ENCODE results near the gene EIF3M. TPM values are rescaled to one million over a fixed set of nuclear protein-coding genes. Genes with fewer than 3 reads are reported as not detected.

The EIF3M gene
- total and polyA plus RNA-seq, 4 donors: 115 to 223 (median 142) TPM

- H3K9me3 ChIP-seq (ENCODE audit: control insufficient read depth in 4 of 4, low read length in 3 of 4): no peaks in the 10 kb centered on the region
- H3K4me1 ChIP-seq (ENCODE audit: control insufficient read depth in 4 of 4, insufficient read depth in 4 of 4, low read length in 3 of 4): no peaks in the 10 kb centered on the region
- DNase-seq (ENCODE audit: low spot score): no peak
- no peak overlapping the region for H3K27ac ChIP-seq (ENCODE audit: low read depth in 1 of 2, low read length in 2 of 2)
- no peak overlapping the region for H3K9ac ChIP-seq (ENCODE audit: low read depth in 1 of 2, low read length in 2 of 2)
- H3K4me3 ChIP-seq (ENCODE audit: low read depth in 1 of 3, low read length in 3 of 3): no peak overlapping the region
- no peak for TF ChIP-seq YY1 (IDR thresholded peaks at IDR 0.05)
- TF ChIP-seq, protein P1, sequence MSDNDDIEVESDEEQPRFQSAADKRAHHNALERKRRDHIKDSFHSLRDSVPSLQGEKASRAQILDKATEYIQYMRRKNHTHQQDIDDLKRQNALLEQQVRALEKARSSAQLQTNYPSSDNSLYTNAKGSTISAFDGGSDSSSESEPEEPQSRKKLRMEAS (IDR thresholded peaks at IDR 0.05): no peak
- H3K36me3 ChIP-seq (ENCODE audit: control insufficient read depth in 4 of 4, insufficient read depth in 3 of 4, low read depth in 1 of 4, low read length in 3 of 4): no peaks in the 10 kb centered on the region
- H3K27me3 ChIP-seq (ENCODE audit: control insufficient read depth in 4 of 4, insufficient read depth in 4 of 4, low read length in 3 of 4): peaks cover 0 to 4% (median 0%) of the 10 kb centered on the region in 4 donors
- 86% methylated on average over 1 of the region's 1 CpG for WGBS
These were observed 16.5 kb upstream of the EIF3M start for GRCh38 chr11:32567154-32567553.

DNA sequence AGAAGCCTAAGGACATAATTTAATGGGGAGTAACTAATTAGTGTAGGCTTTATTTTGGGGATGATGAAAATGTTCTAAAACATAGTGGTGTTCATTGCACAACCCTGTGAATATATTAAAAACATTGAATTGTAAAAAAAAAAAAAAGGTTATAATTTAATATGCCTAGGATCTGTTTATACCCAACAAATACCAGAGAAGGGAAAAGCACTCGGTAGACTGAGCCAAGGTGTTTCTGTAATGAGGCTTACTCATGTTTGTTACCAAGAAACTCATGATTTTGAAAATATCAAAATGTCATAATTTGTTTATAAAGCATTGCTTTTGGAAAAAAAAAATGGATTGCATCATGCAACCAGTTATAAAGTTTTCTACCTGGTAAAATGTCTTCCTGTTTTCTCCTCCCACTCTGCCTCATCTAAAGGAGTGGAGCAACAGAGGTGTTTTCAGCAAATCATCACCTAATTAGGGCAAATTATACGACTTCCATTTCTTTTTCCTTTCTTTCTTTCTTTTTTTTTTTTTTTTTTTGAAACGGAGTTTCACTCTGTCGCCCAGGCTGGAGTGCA, 14.2 kb upstream of the EIF3M start:
- 78% methylated on average over 4 of the region's 4 CpGs for WGBS
- Histone ChIP-seq H3K36me3 (ENCODE audit: control insufficient read depth in 4 of 4, insufficient read depth in 3 of 4, low read depth in 1 of 4, low read length in 3 of 4) (no peaks in the 10 kb centered on the region), H3K9me3 (ENCODE audit: control insufficient read depth in 4 of 4, low read length in 3 of 4) (no peaks in the 10 kb centered on the region), H3K27ac (ENCODE audit: low read depth in 1 of 2, low read length in 2 of 2) (no peak overlapping the region), H3K4me3 (ENCODE audit: low read depth in 1 of 3, low read length in 3 of 3) (no peak overlapping the region), H3K9ac (ENCODE audit: low read depth in 1 of 2, low read length in 2 of 2) (no peak overlapping the region), H3K4me1 (ENCODE audit: control insufficient read depth in 4 of 4, insufficient read depth in 4 of 4, low read length in 3 of 4) (no peaks in the 10 kb centered on the region), H3K27me3 (ENCODE audit: control insufficient read depth in 4 of 4, insufficient read depth in 4 of 4, low read length in 3 of 4) (no peaks in the 10 kb centered on the region)
- TF ChIP-seq, protein P2, sequence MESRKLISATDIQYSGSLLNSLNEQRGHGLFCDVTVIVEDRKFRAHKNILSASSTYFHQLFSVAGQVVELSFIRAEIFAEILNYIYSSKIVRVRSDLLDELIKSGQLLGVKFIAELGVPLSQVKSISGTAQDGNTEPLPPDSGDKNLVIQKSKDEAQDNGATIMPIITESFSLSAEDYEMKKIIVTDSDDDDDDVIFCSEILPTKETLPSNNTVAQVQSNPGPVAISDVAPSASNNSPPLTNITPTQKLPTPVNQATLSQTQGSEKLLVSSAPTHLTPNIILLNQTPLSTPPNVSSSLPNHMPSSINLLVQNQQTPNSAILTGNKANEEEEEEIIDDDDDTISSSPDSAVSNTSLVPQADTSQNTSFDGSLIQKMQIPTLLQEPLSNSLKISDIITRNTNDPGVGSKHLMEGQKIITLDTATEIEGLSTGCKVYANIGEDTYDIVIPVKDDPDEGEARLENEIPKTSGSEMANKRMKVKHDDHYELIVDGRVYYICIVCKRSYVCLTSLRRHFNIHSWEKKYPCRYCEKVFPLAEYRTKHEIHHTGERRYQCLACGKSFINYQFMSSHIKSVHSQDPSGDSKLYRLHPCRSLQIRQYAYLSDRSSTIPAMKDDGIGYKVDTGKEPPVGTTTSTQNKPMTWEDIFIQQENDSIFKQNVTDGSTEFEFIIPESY (IDR thresholded peaks at IDR 0.05): no peak
- TF ChIP-seq, protein P3, sequence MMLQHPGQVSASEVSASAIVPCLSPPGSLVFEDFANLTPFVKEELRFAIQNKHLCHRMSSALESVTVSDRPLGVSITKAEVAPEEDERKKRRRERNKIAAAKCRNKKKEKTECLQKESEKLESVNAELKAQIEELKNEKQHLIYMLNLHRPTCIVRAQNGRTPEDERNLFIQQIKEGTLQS (IDR thresholded peaks at IDR 0.05): no peak
- TF ChIP-seq, protein P1 (IDR thresholded peaks at IDR 0.05): no peak
- TF ChIP-seq REST (IDR thresholded peaks at IDR 0.05) (no peak), EGR1 (IDR thresholded peaks at IDR 0.05; ENCODE audit: low read depth in 2 of 2) (no peak), HNF4A (conservative IDR thresholded peaks at IDR 0.05) (no peak), GABPA (IDR thresholded peaks at IDR 0.05 in 1 of 2, conservative IDR thresholded peaks at IDR 0.05 in 1 of 2) (no peak)
- no peak for DNase-seq (ENCODE audit: low spot score)

DNA sequence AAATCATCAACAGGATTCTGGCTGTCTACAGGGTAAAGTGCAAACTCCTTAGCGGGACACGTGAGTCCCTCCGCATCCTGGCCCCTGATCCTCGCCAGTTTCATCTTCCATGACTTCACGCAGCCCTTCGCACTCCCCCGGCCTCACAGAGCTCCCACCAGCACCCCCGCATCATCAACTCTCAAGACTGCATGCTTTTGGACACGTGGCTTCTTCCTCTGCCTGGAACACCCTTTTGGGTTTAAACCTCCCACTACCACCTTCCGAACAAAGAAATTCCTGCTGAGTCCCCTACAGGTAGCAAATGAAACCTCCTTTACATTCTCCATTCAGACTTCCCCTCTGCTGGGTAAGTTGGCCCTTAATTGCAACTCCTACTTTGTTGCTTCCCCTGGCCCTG, 12.6 kb upstream of the EIF3M start:
- Histone ChIP-seq H3K4me3 (ENCODE audit: low read depth in 1 of 3, low read length in 3 of 3) (no peak overlapping the region), H3K27ac (ENCODE audit: low read depth in 1 of 2, low read length in 2 of 2) (no peak overlapping the region), H3K27me3 (ENCODE audit: control insufficient read depth in 4 of 4, insufficient read depth in 4 of 4, low read length in 3 of 4) (no peaks in the 10 kb centered on the region), H3K4me1 (ENCODE audit: control insufficient read depth in 4 of 4, insufficient read depth in 4 of 4, low read length in 3 of 4) (no peaks in the 10 kb centered on the region), H3K9me3 (ENCODE audit: control insufficient read depth in 4 of 4, low read length in 3 of 4) (no peaks in the 10 kb centered on the region), H3K36me3 (ENCODE audit: control insufficient read depth in 4 of 4, insufficient read depth in 3 of 4, low read depth in 1 of 4, low read length in 3 of 4) (no peaks in the 10 kb centered on the region), H3K9ac (ENCODE audit: low read depth in 1 of 2, low read length in 2 of 2) (no peak overlapping the region)
- WGBS: 58% methylated on average over 10 of the region's 10 CpGs
- DNase-seq (ENCODE audit: low spot score): no peak
- no peak for TF ChIP-seq RAD21 (IDR thresholded peaks at IDR 0.05)
- TF ChIP-seq, protein P2 (IDR thresholded peaks at IDR 0.05): no peak
- TF ChIP-seq, protein P1 (IDR thresholded peaks at IDR 0.05): no peak
- no peak for TF ChIP-seq REST (IDR thresholded peaks at IDR 0.05)
- no peak for TF ChIP-seq FOXA1 (IDR thresholded peaks at IDR 0.05)
- no peak for TF ChIP-seq TAF1 (conservative IDR thresholded peaks at IDR 0.05)
- no peak for TF ChIP-seq YY1 (IDR thresholded peaks at IDR 0.05)
- no peak for TF ChIP-seq JUND (IDR thresholded peaks at IDR 0.05)
- TF ChIP-seq SP1 (IDR thresholded peaks at IDR 0.05): no peak
- no peak for TF ChIP-seq GABPA (IDR thresholded peaks at IDR 0.05 in 1 of 2, conservative IDR thresholded peaks at IDR 0.05 in 1 of 2)
- no peak for TF ChIP-seq FOXA2 (IDR thresholded peaks at IDR 0.05)

All from liver (tissue), 9 donors.